IMR-90 (cell line): ENCODE measurements around the gene CALR3.
"Not testable (repeated sequence)": the region's sequence is repeated elsewhere in the genome, so short reads cannot be mapped to it uniquely, and the experiment has no call there.

ENCODE experiments used
- BHLHE40 ChIP-seq: fragments of 150-350 bp; IDR thresholded peaks from 2 replicates; pipeline ENCODE4 v1.6.1; 2016; ENCODE audit warnings: mild to moderate bottlenecking, low read depth, low read length
- CEBPB ChIP-seq: IDR thresholded peaks from 2 replicates; pipeline ENCODE4 v1.6.1; 2012; ENCODE audit warnings: low read depth, low read length, improper control_type of control experiment
- CHD1 ChIP-seq: IDR thresholded peaks from 2 replicates; pipeline ENCODE4 v1.6.1; 2012; ENCODE audit warnings: low read depth, low read length, improper control_type of control experiment
- FOS ChIP-seq: fragments of 150-350 bp; IDR thresholded peaks from 2 replicates; pipeline ENCODE4 v1.6.1; 2016; ENCODE audit warnings: low read depth, low read length
- MAZ ChIP-seq: IDR thresholded peaks from 2 replicates; pipeline ENCODE4 v1.6.1; 2012; ENCODE audit warnings: low read depth, mild to moderate bottlenecking, low read length, improper control_type of control experiment, moderate library complexity, borderline replicate concordance
- MXI1 ChIP-seq: IDR thresholded peaks from 2 replicates; pipeline ENCODE4 v1.6.1; 2012; ENCODE audit warnings: low read depth, mild to moderate bottlenecking, low read length, moderate library complexity, borderline replicate concordance
- POLR2A ChIP-seq: IDR thresholded peaks from 2 replicates; pipeline ENCODE4 v1.6.1; 2012; ENCODE audit warnings: mild to moderate bottlenecking, low read depth, low read length
- RAD21 ChIP-seq: IDR thresholded peaks from 2 replicates; pipeline ENCODE4 v1.6.1; 2012; ENCODE audit warnings: low read length, improper control_type of control experiment
- RCOR1 ChIP-seq: IDR thresholded peaks from 2 replicates; pipeline ENCODE4 v1.6.1; 2012; ENCODE audit warnings: mild to moderate bottlenecking, low read length, improper control_type of control experiment; ENCODE audit not compliant: insufficient replicate concordance
- RFX5 ChIP-seq: IDR thresholded peaks from 2 replicates; pipeline ENCODE4 v1.8.0; 2012; ENCODE audit warnings: low read depth, mild to moderate bottlenecking, low read length, moderate library complexity
- SMC3 ChIP-seq: fragments of 150-350 bp; IDR thresholded peaks from 2 replicates; pipeline ENCODE4 v1.6.1; 2016; ENCODE audit warnings: low read depth, mild to moderate bottlenecking, antibody characterized with exemption, low read length, moderate library complexity
- TF ChIP-seq, protein P1 (sequence below): fragments of 150-350 bp; IDR thresholded peaks from 2 replicates; pipeline ENCODE4 v1.6.1; 2017; ENCODE audit warnings: mild to moderate bottlenecking, antibody characterized with exemption, low read length, low read depth
- TF ChIP-seq, protein P2 (sequence below): conservative IDR thresholded peaks from 2 replicates; pipeline ENCODE4 v1.5.1; 2012; ENCODE audit warnings: mild to moderate bottlenecking, low read depth, low read length, improper control_type of control experiment
- TF ChIP-seq, protein P3 (sequence below): fragments of 150-350 bp; IDR thresholded peaks from 2 replicates; pipeline ENCODE4 v1.6.1; 2016; ENCODE audit warnings: low read depth, mild to moderate bottlenecking, low read length, moderate library complexity, borderline replicate concordance

DNA sequence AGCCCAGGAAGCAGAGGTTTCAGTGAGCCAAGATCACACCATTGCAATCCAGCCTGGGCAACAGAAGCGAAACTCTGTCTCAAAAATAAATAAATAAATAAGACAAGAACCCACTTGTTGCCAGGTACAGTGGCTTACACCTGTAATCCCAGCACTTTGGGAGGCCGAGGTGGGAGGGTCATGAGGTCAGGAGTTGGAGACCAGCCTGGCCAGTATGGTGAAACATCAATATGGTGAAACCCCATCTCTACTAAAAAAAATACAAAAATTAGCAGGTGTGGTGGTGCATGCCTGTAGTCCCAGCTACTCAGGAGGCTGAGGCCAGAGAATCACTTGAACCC lies 23.4 kb downstream of the CALR3 start:
- TF ChIP-seq CEBPB, FOS, POLR2A, MXI1, CHD1, RAD21, MAZ, SMC3, RCOR1, RFX5, BHLHE40: not testable (repeated sequence)
- TF ChIP-seq, protein P1, sequence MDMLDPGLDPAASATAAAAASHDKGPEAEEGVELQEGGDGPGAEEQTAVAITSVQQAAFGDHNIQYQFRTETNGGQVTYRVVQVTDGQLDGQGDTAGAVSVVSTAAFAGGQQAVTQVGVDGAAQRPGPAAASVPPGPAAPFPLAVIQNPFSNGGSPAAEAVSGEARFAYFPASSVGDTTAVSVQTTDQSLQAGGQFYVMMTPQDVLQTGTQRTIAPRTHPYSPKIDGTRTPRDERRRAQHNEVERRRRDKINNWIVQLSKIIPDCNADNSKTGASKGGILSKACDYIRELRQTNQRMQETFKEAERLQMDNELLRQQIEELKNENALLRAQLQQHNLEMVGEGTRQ: not testable (repeated sequence)
- TF ChIP-seq, protein P2, sequence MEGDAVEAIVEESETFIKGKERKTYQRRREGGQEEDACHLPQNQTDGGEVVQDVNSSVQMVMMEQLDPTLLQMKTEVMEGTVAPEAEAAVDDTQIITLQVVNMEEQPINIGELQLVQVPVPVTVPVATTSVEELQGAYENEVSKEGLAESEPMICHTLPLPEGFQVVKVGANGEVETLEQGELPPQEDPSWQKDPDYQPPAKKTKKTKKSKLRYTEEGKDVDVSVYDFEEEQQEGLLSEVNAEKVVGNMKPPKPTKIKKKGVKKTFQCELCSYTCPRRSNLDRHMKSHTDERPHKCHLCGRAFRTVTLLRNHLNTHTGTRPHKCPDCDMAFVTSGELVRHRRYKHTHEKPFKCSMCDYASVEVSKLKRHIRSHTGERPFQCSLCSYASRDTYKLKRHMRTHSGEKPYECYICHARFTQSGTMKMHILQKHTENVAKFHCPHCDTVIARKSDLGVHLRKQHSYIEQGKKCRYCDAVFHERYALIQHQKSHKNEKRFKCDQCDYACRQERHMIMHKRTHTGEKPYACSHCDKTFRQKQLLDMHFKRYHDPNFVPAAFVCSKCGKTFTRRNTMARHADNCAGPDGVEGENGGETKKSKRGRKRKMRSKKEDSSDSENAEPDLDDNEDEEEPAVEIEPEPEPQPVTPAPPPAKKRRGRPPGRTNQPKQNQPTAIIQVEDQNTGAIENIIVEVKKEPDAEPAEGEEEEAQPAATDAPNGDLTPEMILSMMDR: not testable (repeated sequence)
- TF ChIP-seq, protein P3, sequence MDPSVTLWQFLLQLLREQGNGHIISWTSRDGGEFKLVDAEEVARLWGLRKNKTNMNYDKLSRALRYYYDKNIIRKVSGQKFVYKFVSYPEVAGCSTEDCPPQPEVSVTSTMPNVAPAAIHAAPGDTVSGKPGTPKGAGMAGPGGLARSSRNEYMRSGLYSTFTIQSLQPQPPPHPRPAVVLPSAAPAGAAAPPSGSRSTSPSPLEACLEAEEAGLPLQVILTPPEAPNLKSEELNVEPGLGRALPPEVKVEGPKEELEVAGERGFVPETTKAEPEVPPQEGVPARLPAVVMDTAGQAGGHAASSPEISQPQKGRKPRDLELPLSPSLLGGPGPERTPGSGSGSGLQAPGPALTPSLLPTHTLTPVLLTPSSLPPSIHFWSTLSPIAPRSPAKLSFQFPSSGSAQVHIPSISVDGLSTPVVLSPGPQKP: not testable (repeated sequence)
